Sigmoid colon (tissue), 4 donors: Measurements from ENCODE around the gene MRPL34.
"Not testable (repeated sequence)": the region's sequence is repeated elsewhere in the genome, so short reads cannot be mapped to it uniquely, and the experiment has no call there.

Experiments
- POLR2A ChIP-seq, 2 donors: fragments of 450-650 bp; IDR thresholded peaks; one replicate each; pipeline ENCODE4 v1.6.1; 2016; ENCODE audit warnings: antibody characterized with exemption in 2 of 2, mild to moderate bottlenecking in 2 of 2, moderate library complexity in 2 of 2
- POLR2AphosphoS5 ChIP-seq, 4 donors: sonication (generic); formaldehyde crosslinking; IDR thresholded peaks; one replicate each; pipeline ENCODE4 v1.6.1; 2017; ENCODE audit warnings: antibody characterized with exemption in 4 of 4
- TF ChIP-seq, protein P1 (sequence below), 4 experiments: fragments of 450-650 bp in 3 of 4; fragments of 200-600 bp in 1 of 4; IDR thresholded peaks; one replicate each; pipeline ENCODE4 v1.5.1; 2016 to 2019; ENCODE audit warnings: antibody characterized with exemption in 4 of 4, mild to moderate bottlenecking in 3 of 4, moderate library complexity in 2 of 4

DNA sequence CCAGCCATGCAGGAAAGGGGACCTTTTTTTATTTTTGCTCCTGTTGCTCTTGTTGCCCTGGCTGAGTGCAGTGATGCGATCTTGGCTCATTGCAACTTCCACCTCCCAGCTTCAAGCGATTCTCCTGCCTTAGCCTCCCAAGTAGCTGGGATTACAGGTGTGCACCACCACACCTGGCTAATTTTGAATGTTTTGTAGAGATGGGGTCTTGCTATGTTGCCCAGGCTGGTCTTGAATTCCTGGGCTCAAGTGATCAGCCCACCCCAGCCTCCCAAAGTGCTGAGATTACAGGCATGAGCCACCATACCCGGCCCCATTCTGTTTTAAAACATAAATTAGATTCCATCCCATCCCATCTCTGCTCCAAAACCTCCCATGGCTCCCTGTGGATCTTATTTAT is 30.8 kb upstream of the MRPL34 start:
- TF ChIP-seq, protein P1, sequence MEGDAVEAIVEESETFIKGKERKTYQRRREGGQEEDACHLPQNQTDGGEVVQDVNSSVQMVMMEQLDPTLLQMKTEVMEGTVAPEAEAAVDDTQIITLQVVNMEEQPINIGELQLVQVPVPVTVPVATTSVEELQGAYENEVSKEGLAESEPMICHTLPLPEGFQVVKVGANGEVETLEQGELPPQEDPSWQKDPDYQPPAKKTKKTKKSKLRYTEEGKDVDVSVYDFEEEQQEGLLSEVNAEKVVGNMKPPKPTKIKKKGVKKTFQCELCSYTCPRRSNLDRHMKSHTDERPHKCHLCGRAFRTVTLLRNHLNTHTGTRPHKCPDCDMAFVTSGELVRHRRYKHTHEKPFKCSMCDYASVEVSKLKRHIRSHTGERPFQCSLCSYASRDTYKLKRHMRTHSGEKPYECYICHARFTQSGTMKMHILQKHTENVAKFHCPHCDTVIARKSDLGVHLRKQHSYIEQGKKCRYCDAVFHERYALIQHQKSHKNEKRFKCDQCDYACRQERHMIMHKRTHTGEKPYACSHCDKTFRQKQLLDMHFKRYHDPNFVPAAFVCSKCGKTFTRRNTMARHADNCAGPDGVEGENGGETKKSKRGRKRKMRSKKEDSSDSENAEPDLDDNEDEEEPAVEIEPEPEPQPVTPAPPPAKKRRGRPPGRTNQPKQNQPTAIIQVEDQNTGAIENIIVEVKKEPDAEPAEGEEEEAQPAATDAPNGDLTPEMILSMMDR (IDR thresholded peaks at IDR 0.05) = not testable (repeated sequence)
- not testable (repeated sequence) for TF ChIP-seq POLR2A, POLR2AphosphoS5 (IDR thresholded peaks at IDR 0.05)
